PC-9 (cell line): Measurements from ENCODE around the gene ASCC3. TPM values are rescaled to one million over a fixed set of nuclear protein-coding genes. Genes with fewer than 3 reads are reported as not detected.

Experiments used
- BruUV-seq: library from RNA; stranded (reverse); fragments of 400-500 nt; replicated peaks from 2 replicates; lab custom pipeline; 2021; lab: Mats Ljungman, UMichigan
- CTCF ChIA-PET: fragments of 300-600 bp; sonication (Branson Sonifier 250); formaldehyde crosslinking; loops from one replicate; lab custom pipeline; 2022; ENCODE audit warnings: antibody characterized with exemption; lab: Charles Lee
- POLR2A ChIA-PET: fragments of 300-600 bp; sonication (Branson Sonifier 250); formaldehyde crosslinking; loops from one replicate; lab custom pipeline; 2022; ENCODE audit warnings: antibody characterized with exemption; ENCODE audit not compliant: unreplicated experiment; lab: Charles Lee
- DNase-seq, 2 experiments: peaks; one replicate each; pipeline versions ENCODE4 v3.0.0 to v3.0.0-alpha.2; 2015 to 2022; ENCODE audit warnings: mixed read lengths in 1 of 2
- H2AFZ ChIP-seq: fragments of 200-600 bp; sonication (generic); 2 replicates; pipeline ENCODE4 v1.8.1; 2017; ENCODE audit warnings: antibody characterized with exemption
- H3F3A ChIP-seq: fragments of 200-600 bp; sonication (generic); 2 replicates; pipeline ENCODE4 v1.8.1; 2017; ENCODE audit warnings: antibody characterized with exemption, mild to moderate bottlenecking, low read depth; ENCODE audit not compliant: insufficient read depth
- H3K27ac ChIP-seq: fragments of 200-600 bp; sonication (generic); 2 replicates; pipeline ENCODE4 v1.6.1; 2016; ENCODE audit warnings: mixed run types
- H3K27me3 ChIP-seq: fragments of 200-600 bp; sonication (generic); 2 replicates; pipeline ENCODE4 v1.6.1; 2016; ENCODE audit warnings: low read depth, mixed run types; ENCODE audit not compliant: insufficient read depth
- H3K36me3 ChIP-seq: fragments of 200-600 bp; sonication (generic); 2 replicates; pipeline ENCODE4 v1.6.1; 2016; ENCODE audit warnings: low read depth, mixed run types
- H3K4me1 ChIP-seq: fragments of 200-600 bp; sonication (generic); replicated peaks from 2 replicates; pipeline ENCODE4 v1.6.1; 2016; ENCODE audit warnings: mixed run types; ENCODE audit not compliant: insufficient read depth
- H3K4me2 ChIP-seq: fragments of 200-600 bp; sonication (generic); 2 replicates; pipeline ENCODE4 v1.6.1; 2017; ENCODE audit warnings: mixed run types
- H3K4me3 ChIP-seq: fragments of 200-600 bp; sonication (generic); 2 replicates; pipeline ENCODE4 v1.6.1; 2016; ENCODE audit warnings: mixed run types
- H3K79me2 ChIP-seq: fragments of 200-600 bp; sonication (generic); 2 replicates; pipeline ENCODE4 v1.6.1; 2017; ENCODE audit warnings: low read depth, mixed run types
- H3K9me2 ChIP-seq: fragments of 200-600 bp; sonication (generic); 2 replicates; pipeline ENCODE4 v1.8.1; 2017; ENCODE audit warnings: mild to moderate bottlenecking; ENCODE audit not compliant: insufficient read depth
- H3K9me3 ChIP-seq: fragments of 200-600 bp; sonication (generic); 2 replicates; pipeline ENCODE4 v1.8.1; 2016; ENCODE audit warnings: low read depth; ENCODE audit not compliant: insufficient read depth
- H4K20me1 ChIP-seq: fragments of 200-600 bp; sonication (generic); 2 replicates; pipeline ENCODE4 v1.8.1; 2017; ENCODE audit not compliant: insufficient read depth
- EZH2 ChIP-seq: fragments of 200-600 bp; sonication (generic); IDR thresholded peaks from 2 replicates; pipeline ENCODE4 v1.8.0; 2017; ENCODE audit warnings: antibody characterized with exemption, low read depth
- intact Hi-C: fragments of 100-400 bp; cut with micrococcal nuclease; formaldehyde crosslinking; loops from one replicate; pipeline ENCODE4 v1.10.0; 2022; ENCODE audit not compliant: unreplicated experiment
- total RNA-seq: library from RNA; stranded (reverse); gene quantifications from 2 replicates; pipeline ENCODE4 v1.2.3, GENCODE V29; 2021
- TF ChIP-seq, protein P1 (sequence below): fragments of 200-600 bp; sonication (generic); conservative IDR thresholded peaks from 2 replicates; pipeline ENCODE4 v1.6.1; 2017; ENCODE audit warnings: mixed run types, antibody characterized with exemption, mild to moderate bottlenecking, moderate library complexity

Gene ASCC3
- total RNA-seq, 1 experiment from 2014 or later: 29.4 TPM

- no peak overlapping the region for H3K4me3 ChIP-seq
- BruUV-seq: no TSS peak
- no peak overlapping the region for H3K27ac ChIP-seq
Measured at GRCh38 chr6:100613656-100614055, 267.5 kb downstream of the ASCC3 start.

DNA sequence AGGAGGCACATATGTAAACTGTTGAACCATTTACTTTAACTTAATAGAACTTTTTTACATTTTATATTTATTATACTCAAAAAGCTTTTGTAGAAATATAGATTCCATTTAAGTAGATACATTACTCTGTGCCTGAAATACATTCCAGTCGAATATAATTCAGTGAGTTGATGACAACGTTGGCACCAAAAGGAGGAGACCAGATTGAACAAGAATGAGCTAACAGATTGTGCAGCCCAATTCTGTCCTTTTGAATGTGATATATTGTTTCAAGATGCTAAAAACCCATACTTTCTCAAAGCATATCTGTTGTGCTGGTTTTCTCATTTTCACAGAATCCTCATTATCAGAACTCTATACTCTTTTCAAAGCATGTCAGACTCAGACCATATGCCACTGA is 269.0 kb downstream of the ASCC3 start:
- intact Hi-C loops: no loop called here
- no TSS peak for BruUV-seq
- POLR2A ChIA-PET: no interaction called here
- H3K36me3 ChIP-seq: no peaks in the 10 kb centered on the region
- no peaks in the 10 kb centered on the region for H3K79me2 ChIP-seq
- CTCF ChIA-PET: no interaction called here
- H2AFZ ChIP-seq: no peak overlapping the region
- H3K27me3 ChIP-seq: no peaks in the 10 kb centered on the region
- H3K4me1 ChIP-seq: no peaks in the 10 kb centered on the region
- no peak overlapping the region for H3K4me2 ChIP-seq
- H4K20me1 ChIP-seq: no peaks in the 10 kb centered on the region
- no peak overlapping the region for H3K4me3 ChIP-seq
- no peaks in the 10 kb centered on the region for H3K9me3 ChIP-seq
- DNase-seq: no peak
- TF ChIP-seq, protein P1, sequence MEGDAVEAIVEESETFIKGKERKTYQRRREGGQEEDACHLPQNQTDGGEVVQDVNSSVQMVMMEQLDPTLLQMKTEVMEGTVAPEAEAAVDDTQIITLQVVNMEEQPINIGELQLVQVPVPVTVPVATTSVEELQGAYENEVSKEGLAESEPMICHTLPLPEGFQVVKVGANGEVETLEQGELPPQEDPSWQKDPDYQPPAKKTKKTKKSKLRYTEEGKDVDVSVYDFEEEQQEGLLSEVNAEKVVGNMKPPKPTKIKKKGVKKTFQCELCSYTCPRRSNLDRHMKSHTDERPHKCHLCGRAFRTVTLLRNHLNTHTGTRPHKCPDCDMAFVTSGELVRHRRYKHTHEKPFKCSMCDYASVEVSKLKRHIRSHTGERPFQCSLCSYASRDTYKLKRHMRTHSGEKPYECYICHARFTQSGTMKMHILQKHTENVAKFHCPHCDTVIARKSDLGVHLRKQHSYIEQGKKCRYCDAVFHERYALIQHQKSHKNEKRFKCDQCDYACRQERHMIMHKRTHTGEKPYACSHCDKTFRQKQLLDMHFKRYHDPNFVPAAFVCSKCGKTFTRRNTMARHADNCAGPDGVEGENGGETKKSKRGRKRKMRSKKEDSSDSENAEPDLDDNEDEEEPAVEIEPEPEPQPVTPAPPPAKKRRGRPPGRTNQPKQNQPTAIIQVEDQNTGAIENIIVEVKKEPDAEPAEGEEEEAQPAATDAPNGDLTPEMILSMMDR: no peak
- TF ChIP-seq EZH2: no peak
- H3K9me2 ChIP-seq: no peaks in the 10 kb centered on the region
- H3K27ac ChIP-seq: no peak overlapping the region
- H3F3A ChIP-seq: no peaks in the 10 kb centered on the region

More at GRCh38 chr6:100613656-100614055, 267.5 kb downstream of the ASCC3 start:
- Histone ChIP-seq H3K27me3 (no peaks in the 10 kb centered on the region), H3K4me1 (peaks cover 10% of the 10 kb centered on the region), H4K20me1 (no peaks in the 10 kb centered on the region), H3K9me3 (no peaks in the 10 kb centered on the region), H3K36me3 (peaks cover 3% of the 10 kb centered on the region; the same call in 1 of the 2 replicates), H2AFZ (no peak overlapping the region), H3K9me2 (no peaks in the 10 kb centered on the region), H3K4me2 (no peak overlapping the region), H3K79me2 (no peaks in the 10 kb centered on the region), H3F3A (no peaks in the 10 kb centered on the region)
- TF ChIP-seq, protein P1: no peak
- TF ChIP-seq EZH2: no peak
- ChIA-PET POLR2A (no interaction called here), CTCF (no interaction called here)
- no peak for DNase-seq
- intact Hi-C loops: no loop called here

DNA sequence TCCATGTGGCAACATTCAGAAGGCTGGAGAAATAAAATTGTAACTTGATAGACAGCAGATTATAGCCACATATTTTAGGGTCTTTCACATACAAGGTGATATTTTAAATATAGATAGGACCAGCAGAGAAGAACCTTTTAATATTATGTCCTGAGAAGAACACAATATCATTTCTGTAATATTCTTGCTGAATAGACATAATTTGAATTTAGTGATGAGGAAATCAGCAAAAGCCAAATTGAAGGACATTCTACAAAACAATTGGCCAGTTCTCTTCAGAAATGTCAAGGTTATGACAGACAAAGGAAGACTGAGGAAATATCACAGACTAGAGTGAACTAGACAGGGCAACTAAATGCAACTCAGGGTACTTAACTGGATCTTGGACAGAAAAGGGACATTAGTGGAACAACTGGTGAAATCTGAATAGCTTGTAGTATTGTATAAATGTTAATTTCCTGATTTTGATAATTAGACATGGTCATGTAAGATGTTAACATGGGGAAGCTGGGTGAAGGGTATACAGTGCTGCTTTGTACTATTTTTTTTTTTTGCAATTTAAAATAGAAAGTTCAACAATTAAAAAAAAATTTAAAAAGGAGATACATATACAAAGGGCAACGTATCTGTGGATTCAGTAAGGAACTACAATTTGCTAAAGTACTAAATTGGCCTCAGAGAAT is 281.9 kb downstream of the ASCC3 start:
- no peak overlapping the region for H2AFZ ChIP-seq
- H3K4me2 ChIP-seq: no peak overlapping the region
- POLR2A ChIA-PET: no interaction called here
- peaks cover 4% of the 10 kb centered on the region; the same call in 1 of the 2 replicates for H3K9me2 ChIP-seq
- no peaks in the 10 kb centered on the region for H3F3A ChIP-seq
- no peaks in the 10 kb centered on the region for H4K20me1 ChIP-seq
- no peaks in the 10 kb centered on the region for H3K9me3 ChIP-seq
- no peak overlapping the region for H3K4me3 ChIP-seq
- no peaks in the 10 kb centered on the region for H3K27me3 ChIP-seq
- intact Hi-C loops: no loop called here
- no peaks in the 10 kb centered on the region; the same call in 1 of the 2 replicates for H3K36me3 ChIP-seq
- TF ChIP-seq, protein P1: no peak
- TF ChIP-seq EZH2: no peak
- H3K4me1 ChIP-seq: no peaks in the 10 kb centered on the region
- no peak overlapping the region for H3K27ac ChIP-seq
- H3K79me2 ChIP-seq: no peaks in the 10 kb centered on the region
- BruUV-seq: no TSS peak
- CTCF ChIA-PET: interaction anchor here (0.6 kb wide), 1 partner anchor 511 kb away, joined by 3 read pairs; no protein-coding TSS in a partner anchor
- no peak for DNase-seq
